NT2/D1 (cell line): ENCODE measurements around the gene GDF10.

Source experiments
- DNase-seq: peaks from one replicate; pipeline ENCODE4 v3.0.0-alpha.2; 2011; ENCODE audit warnings: low read depth, low spot score
- H3K27me3 ChIP-seq: 2 replicates; pipeline ENCODE4 v1.6.0; 2011; ENCODE audit warnings: mild to moderate bottlenecking; ENCODE audit not compliant: insufficient read length, insufficient read depth
- H3K36me3 ChIP-seq: 2 replicates; pipeline ENCODE4 v1.6.1; 2011; ENCODE audit warnings: mild to moderate bottlenecking, low read length, mixed read lengths; ENCODE audit not compliant: insufficient read depth, insufficient read length
- H3K4me1 ChIP-seq: 2 replicates; pipeline ENCODE4 v1.5.1; 2011; ENCODE audit not compliant: insufficient read depth, insufficient read length
- H3K4me3 ChIP-seq: 2 replicates; pipeline ENCODE4 v1.5.1; 2011; ENCODE audit warnings: low read depth; ENCODE audit not compliant: insufficient read length
- H3K9ac ChIP-seq: 2 replicates; pipeline ENCODE4 v1.6.0; 2011; ENCODE audit warnings: low read depth; ENCODE audit not compliant: insufficient read length
- H3K9me3 ChIP-seq: 2 replicates; pipeline ENCODE4 v1.5.1; 2011; ENCODE audit warnings: mild to moderate bottlenecking, low read length; ENCODE audit not compliant: insufficient read depth
- SUZ12 ChIP-seq: IDR thresholded peaks from 2 replicates; pipeline ENCODE4 v1.6.1; 2011; ENCODE audit not compliant: insufficient read length, insufficient read depth; ENCODE audit errors: extremely low read depth
- YY1 ChIP-seq: IDR thresholded peaks from 2 replicates; pipeline ENCODE4 v1.6.1; 2011; ENCODE audit not compliant: insufficient read length, insufficient read depth
- ZNF274 ChIP-seq: IDR thresholded peaks from 2 replicates; pipeline ENCODE4 v1.6.1; 2011; ENCODE audit warnings: mild to moderate bottlenecking, low read depth, low read length

Gene GDF10

DNA sequence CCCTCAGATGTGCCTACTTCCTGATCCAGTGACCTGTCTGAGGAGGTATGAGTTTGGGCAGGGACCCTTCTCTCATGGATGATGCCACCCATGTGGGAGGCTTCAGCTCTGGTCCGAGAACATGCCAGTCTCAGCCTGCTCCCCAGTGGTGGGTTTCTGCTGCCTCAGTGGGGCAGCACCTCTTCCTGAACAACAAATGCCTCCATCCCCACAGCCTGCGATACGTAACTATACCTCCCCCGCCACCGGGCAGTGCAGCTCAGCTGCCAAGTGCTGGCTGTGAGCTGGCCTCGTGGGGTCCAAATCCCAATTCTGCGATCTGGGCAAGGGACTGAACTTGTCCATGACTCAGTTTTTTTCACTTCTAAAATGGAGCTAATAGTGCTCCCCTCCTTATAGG is 3.1 kb downstream of the GDF10 start:
- peaks cover 47% of the 10 kb centered on the region for H3K27me3 ChIP-seq
- no peaks in the 10 kb centered on the region for H3K9me3 ChIP-seq
- H3K4me3 ChIP-seq, result no peak overlapping the region
- no peaks in the 10 kb centered on the region for H3K36me3 ChIP-seq
- no peak overlapping the region for H3K9ac ChIP-seq
- H3K4me1 ChIP-seq, result peaks cover 3% of the 10 kb centered on the region
- DNase-seq, result no peak
- no peak for TF ChIP-seq ZNF274
- no peak for TF ChIP-seq SUZ12
- no peak for TF ChIP-seq YY1

DNA sequence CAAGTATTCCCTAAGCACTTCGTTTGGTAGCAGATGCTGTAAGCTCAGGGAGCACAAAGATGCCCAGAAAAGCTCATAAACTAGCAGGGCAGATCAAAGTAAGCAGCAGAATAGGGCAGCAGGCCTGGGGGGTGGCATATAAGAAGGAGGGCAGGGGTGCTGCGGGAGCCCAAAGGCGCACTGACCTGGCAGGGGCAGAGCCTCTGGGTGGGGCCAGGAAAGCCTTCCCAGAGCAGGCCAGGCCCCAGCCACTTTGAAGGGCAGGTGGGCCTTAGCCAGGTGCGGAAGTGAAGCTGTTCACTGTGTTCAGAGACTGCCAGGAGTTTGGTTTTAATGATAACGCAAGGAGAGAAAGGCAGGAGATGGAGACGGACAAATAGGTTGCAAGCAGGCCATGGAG is 3.9 kb downstream of the GDF10 start:
- TF ChIP-seq SUZ12 (no peak), YY1 (no peak), ZNF274 (no peak)
- H3K9ac ChIP-seq, result no peak overlapping the region
- H3K9me3 ChIP-seq, result no peaks in the 10 kb centered on the region
- H3K36me3 ChIP-seq, result no peaks in the 10 kb centered on the region
- H3K27me3 ChIP-seq, result peaks cover 43% of the 10 kb centered on the region
- no peak overlapping the region for H3K4me3 ChIP-seq
- H3K4me1 ChIP-seq, result peaks cover 3% of the 10 kb centered on the region
- no peak for DNase-seq

DNA sequence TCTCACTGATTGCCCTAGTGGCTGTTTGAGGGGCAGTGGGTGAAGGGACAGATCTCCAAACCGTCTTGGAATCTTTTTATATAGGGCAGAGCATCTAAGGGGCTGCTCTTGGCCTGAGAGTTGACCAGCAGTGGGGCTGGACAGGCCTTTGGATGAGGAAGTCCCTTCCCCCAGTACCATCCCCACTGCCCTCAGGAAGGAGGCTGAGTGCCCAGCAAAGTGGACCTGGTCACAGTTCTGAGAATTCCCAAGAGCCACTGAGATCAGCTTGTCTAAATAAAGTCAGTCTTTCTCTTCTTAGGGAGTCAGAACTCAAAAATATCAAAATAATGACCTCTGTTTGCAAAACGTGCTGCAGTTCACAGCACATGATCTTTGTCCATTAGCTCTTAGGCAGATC is 5.6 kb downstream of the GDF10 start:
- peaks cover 3% of the 10 kb centered on the region for H3K4me1 ChIP-seq
- TF ChIP-seq SUZ12 (no peak), ZNF274 (no peak), YY1 (no peak)
- no peak for DNase-seq
- peaks cover 26% of the 10 kb centered on the region for H3K27me3 ChIP-seq
- H3K4me3 ChIP-seq, result no peak overlapping the region
- H3K36me3 ChIP-seq, result no peaks in the 10 kb centered on the region
- H3K9ac ChIP-seq, result no peak overlapping the region
- H3K9me3 ChIP-seq, result no peaks in the 10 kb centered on the region

DNA sequence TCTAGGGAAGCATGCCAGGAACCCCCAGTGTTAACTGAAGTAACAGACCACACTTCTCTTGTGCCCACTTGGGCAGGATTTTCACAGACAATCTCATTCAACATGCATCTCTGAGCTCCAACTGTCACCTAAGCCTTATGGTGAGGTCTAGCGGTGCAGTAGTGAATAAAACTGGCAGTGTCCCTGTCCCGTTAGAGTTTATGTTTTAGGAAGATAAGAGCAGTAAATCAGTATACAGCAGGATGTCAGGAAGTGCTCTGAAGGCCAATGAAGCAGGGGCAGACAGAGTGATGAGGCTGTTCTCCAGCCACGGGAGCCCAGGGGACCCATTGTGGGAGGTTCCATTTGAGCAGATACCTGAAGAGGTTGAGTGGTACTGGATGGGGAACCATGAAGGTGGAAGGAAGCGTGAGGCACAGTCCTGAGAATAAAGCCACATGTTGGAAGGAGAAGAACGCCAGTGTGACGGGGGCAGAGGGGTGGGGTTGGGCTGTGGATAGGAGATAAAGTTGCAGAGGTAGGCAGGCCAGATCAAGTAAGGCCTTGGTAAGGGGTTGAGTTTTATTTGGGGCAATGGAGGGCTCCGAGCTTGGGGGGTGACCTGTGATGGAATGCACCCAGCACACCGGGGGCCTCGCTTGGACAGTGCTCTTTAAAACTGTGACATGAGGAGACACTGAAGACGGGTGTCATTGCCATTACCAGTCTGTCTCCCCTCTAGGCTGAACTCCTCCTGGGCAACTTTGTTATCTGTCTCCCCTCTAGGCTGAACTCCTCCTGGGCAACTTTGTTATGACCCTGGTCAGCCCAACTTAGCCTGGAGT is 6.6 kb downstream of the GDF10 start:
- DNase-seq, result no peak
- H3K27me3 ChIP-seq, result peaks cover 16% of the 10 kb centered on the region
- H3K36me3 ChIP-seq, result no peaks in the 10 kb centered on the region
- no peaks in the 10 kb centered on the region for H3K9me3 ChIP-seq
- no peak overlapping the region for H3K4me3 ChIP-seq
- no peak for TF ChIP-seq SUZ12
- TF ChIP-seq YY1, result no peak
- no peak for TF ChIP-seq ZNF274
- no peak overlapping the region for H3K9ac ChIP-seq
- peaks cover 3% of the 10 kb centered on the region for H3K4me1 ChIP-seq

DNA sequence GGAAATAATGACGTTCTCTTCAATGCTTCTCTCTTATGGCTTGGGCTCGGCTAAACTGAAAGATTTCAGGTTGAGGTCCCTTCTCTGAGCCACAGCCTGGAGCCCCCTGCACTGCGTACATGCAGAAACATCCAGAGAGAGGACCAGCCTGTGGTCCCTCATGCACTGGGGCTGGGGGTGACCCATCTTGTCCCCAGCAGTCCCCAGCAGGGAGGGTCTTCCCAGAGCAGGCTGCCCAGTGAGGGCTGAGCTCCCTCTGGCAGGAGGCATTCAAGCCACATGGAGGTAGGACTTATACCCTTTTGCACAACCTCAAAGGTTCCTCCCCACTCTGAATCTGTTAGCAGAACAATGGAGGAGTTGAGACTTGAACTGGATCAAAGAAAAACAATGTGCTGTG is 7.4 kb downstream of the GDF10 start:
- TF ChIP-seq SUZ12, result no peak
- no peak for TF ChIP-seq ZNF274
- TF ChIP-seq YY1, result no peak
- H3K4me1 ChIP-seq, result peaks cover 3% of the 10 kb centered on the region
- H3K36me3 ChIP-seq, result no peaks in the 10 kb centered on the region
- H3K27me3 ChIP-seq, result peaks cover 8% of the 10 kb centered on the region
- no peak overlapping the region for H3K4me3 ChIP-seq
- no peak for DNase-seq
- no peaks in the 10 kb centered on the region for H3K9me3 ChIP-seq
- H3K9ac ChIP-seq, result no peak overlapping the region

DNA sequence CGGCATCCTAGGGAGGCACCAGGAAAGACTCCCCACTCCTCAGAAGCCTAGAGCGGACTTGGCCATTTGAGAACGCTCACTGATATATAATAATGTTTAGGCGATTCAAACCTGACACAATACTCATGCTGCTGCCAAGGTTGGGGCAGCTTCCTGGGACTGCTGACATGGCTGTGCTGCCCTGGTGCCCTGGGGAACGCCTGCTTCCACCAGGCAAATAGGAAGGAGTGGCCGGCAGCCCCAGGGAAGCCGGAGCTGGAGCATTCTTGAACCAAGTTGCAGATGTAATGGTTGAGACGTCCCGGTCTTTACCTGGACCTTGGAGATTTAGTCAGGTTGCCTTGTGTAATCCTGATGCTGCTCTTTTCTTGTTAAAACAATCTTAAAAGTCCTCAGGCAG is 8.8 kb downstream of the GDF10 start:
- Histone ChIP-seq H3K9me3 (no peaks in the 10 kb centered on the region), H3K4me3 (no peak overlapping the region), H3K36me3 (no peaks in the 10 kb centered on the region), H3K27me3 (no peaks in the 10 kb centered on the region), H3K9ac (no peak overlapping the region), H3K4me1 (peaks cover 3% of the 10 kb centered on the region)
- no peak for TF ChIP-seq YY1
- DNase-seq, result no peak

DNA sequence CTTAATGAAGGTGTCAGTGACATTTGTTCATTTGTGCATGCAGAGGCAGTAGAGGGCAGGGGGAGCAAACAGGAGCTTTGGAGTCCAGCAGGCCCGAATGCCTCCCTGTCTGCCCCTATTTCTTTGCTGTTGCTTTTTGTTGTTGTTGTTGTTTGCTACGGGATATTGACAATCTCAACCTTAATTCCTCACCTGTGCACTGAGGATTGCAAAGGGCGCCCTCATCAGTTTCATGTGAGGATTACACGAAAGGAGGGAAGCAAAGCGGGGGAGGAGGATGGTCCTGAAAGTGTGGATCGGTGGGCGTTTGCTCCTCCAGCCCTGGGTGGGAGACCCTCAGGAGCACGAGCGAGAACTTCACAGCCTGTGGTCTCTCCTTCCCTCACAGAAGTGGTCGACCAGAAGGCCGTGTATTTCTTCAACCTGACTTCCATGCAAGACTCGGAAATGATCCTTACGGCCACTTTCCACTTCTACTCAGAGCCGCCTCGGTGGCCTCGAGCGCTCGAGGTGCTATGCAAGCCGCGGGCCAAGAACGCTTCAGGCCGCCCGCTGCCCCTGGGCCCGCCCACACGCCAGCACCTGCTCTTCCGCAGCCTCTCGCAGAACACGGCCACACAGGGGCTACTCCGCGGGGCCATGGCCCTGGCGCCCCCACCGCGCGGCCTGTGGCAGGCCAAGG is 9.6 kb downstream of the GDF10 start:
- Histone ChIP-seq H3K9ac (no peak overlapping the region), H3K9me3 (no peaks in the 10 kb centered on the region), H3K36me3 (no peaks in the 10 kb centered on the region), H3K27me3 (no peaks in the 10 kb centered on the region), H3K4me3 (no peak overlapping the region), H3K4me1 (peaks cover 3% of the 10 kb centered on the region)
- no peak for TF ChIP-seq SUZ12
- no peak for TF ChIP-seq YY1
- TF ChIP-seq ZNF274, result no peak
- no peak for DNase-seq
